ENCODE measurements around the gene MEN1. TPM values are rescaled to one million over a fixed set of nuclear protein-coding genes. Genes with fewer than 3 reads are reported as not detected.

MEN1 gene
- total and polyA plus RNA-seq, 2 experiments from 2014 or later: 13.2 to 24.6 TPM

GRCh38 chr11:64850979-64851567 is 40.7 kb upstream of the MEN1 start:
- peak overlapping the region; percentile 17; the same call in 1 of the 2 replicates for H3K27ac ChIP-seq
- no peaks in the 10 kb centered on the region for H4K20me1 ChIP-seq (ENCODE audit: insufficient read depth)
- in situ Hi-C loops (cut with MboI): no loop called here
- peaks cover 14% of the 10 kb centered on the region for H3K36me3 ChIP-seq (ENCODE audit: low read depth)
- WGBS, 2 experiments (ENCODE audit: low coverage in 1 of 2, low lambda C conversion rate in 2 of 2, missing lambda C conversion rate in 2 of 2): 72 to 75% methylated on average over 13 of the region's 13 CpGs
- no peak overlapping the region for H3K4me3 ChIP-seq
- no peaks in the 10 kb centered on the region for H3K27me3 ChIP-seq (replicated peaks; ENCODE audit: insufficient read depth)
- no peak for TF ChIP-seq EZH2 (IDR thresholded peaks at IDR 0.05; ENCODE audit: insufficient read depth, poor library complexity, severe bottlenecking)
- no peak for TF ChIP-seq EZH2phosphoT487 (IDR thresholded peaks at IDR 0.05; ENCODE audit: insufficient read depth, low read depth)
- no peaks in the 10 kb centered on the region for H3K9me2 ChIP-seq (ENCODE audit: insufficient read depth)
- H2AFZ ChIP-seq: no peak overlapping the region
- 0 out of 2 replicates have a peak overlapping the region, but pooled peaks have one; percentile 6 for H3K9ac ChIP-seq
- no peaks in the 10 kb centered on the region for H3K9me3 ChIP-seq (ENCODE audit: low read depth)
- peak overlapping the region; percentile 30 for H3K4me2 ChIP-seq (ENCODE audit: unreplicated experiment)
- peaks cover 21% of the 10 kb centered on the region for H3K79me2 ChIP-seq (ENCODE audit: insufficient read depth)
- DNase-seq: peak; percentile 65
- peaks cover 36% of the 10 kb centered on the region for H3K4me1 ChIP-seq (ENCODE audit: insufficient read depth)
- peaks cover 21% of the 10 kb centered on the region for H3F3A ChIP-seq (ENCODE audit: insufficient read depth)

GRCh38 chr11:64849598-64850356 is 39.4 kb upstream of the MEN1 start:
- Histone ChIP-seq H2AFZ (no peak overlapping the region), H3K9ac (peak overlapping the region; percentile 7; the same call in 1 of the 2 replicates), H3K27me3 (replicated peaks; ENCODE audit: insufficient read depth) (no peaks in the 10 kb centered on the region), H4K20me1 (ENCODE audit: insufficient read depth) (no peaks in the 10 kb centered on the region), H3K27ac (no peak overlapping the region), H3K9me2 (ENCODE audit: insufficient read depth) (no peaks in the 10 kb centered on the region), H3K79me2 (ENCODE audit: insufficient read depth) (peaks cover 13% of the 10 kb centered on the region; the same call in 1 of the 2 replicates), H3K36me3 (ENCODE audit: low read depth) (peaks cover 14% of the 10 kb centered on the region), H3K4me2 (ENCODE audit: unreplicated experiment) (no peak overlapping the region), H3K9me3 (ENCODE audit: low read depth) (no peaks in the 10 kb centered on the region), H3K4me3 (no peak overlapping the region), H3F3A (ENCODE audit: insufficient read depth) (peaks cover 17% of the 10 kb centered on the region), H3K4me1 (ENCODE audit: insufficient read depth) (peaks cover 25% of the 10 kb centered on the region)
- TF ChIP-seq EZH2 (IDR thresholded peaks at IDR 0.05; ENCODE audit: insufficient read depth, poor library complexity, severe bottlenecking): no peak
- TF ChIP-seq EZH2phosphoT487 (IDR thresholded peaks at IDR 0.05; ENCODE audit: insufficient read depth, low read depth): no peak
- 66 to 69% methylated on average over 19 of the region's 19 CpGs for WGBS, 2 experiments (ENCODE audit: low coverage in 1 of 2, low lambda C conversion rate in 2 of 2, missing lambda C conversion rate in 2 of 2)
- DNase-seq: peak; percentile 43
- in situ Hi-C loops (cut with MboI): no loop called here

- WGBS, 2 experiments (ENCODE audit: low coverage in 1 of 2, low lambda C conversion rate in 2 of 2, missing lambda C conversion rate in 2 of 2): 87 to 88% methylated on average over 16 of the region's 16 CpGs
- H3K36me3 ChIP-seq (ENCODE audit: low read depth): peaks cover 8% of the 10 kb centered on the region; the same call in 1 of the 2 replicates
- no peak overlapping the region for H2AFZ ChIP-seq
- H3K4me3 ChIP-seq: no peak overlapping the region
- peaks cover 8% of the 10 kb centered on the region; the same call in 1 of the 2 replicates for H3K79me2 ChIP-seq (ENCODE audit: insufficient read depth)
- DNase-seq: no peak
- no peaks in the 10 kb centered on the region for H3K9me3 ChIP-seq (ENCODE audit: low read depth)
- H3K27me3 ChIP-seq (replicated peaks; ENCODE audit: insufficient read depth): no peaks in the 10 kb centered on the region
- H3K27ac ChIP-seq: no peak overlapping the region
- no peak for TF ChIP-seq EZH2phosphoT487 (IDR thresholded peaks at IDR 0.05; ENCODE audit: insufficient read depth, low read depth)
- no peak for TF ChIP-seq EZH2 (IDR thresholded peaks at IDR 0.05; ENCODE audit: insufficient read depth, poor library complexity, severe bottlenecking)
- H4K20me1 ChIP-seq (ENCODE audit: insufficient read depth): no peaks in the 10 kb centered on the region
- H3K9me2 ChIP-seq (ENCODE audit: insufficient read depth): no peaks in the 10 kb centered on the region
- peaks cover 17% of the 10 kb centered on the region for H3K4me1 ChIP-seq (ENCODE audit: insufficient read depth)
- H3F3A ChIP-seq (ENCODE audit: insufficient read depth): peaks cover 13% of the 10 kb centered on the region
- H3K4me2 ChIP-seq (ENCODE audit: unreplicated experiment): no peak overlapping the region
- H3K9ac ChIP-seq: no peak overlapping the region
- in situ Hi-C loops (cut with MboI): no loop called here
Measured at GRCh38 chr11:64848826-64849597, 38.7 kb upstream of the MEN1 start.

- 0 out of 2 replicates have a peak, but pooled peaks cover 1% of the 10 kb centered on the region for H3K36me3 ChIP-seq (ENCODE audit: low read depth)
- no peaks in the 10 kb centered on the region for H3K9me3 ChIP-seq (ENCODE audit: low read depth)
- H3K9me2 ChIP-seq (ENCODE audit: insufficient read depth): no peaks in the 10 kb centered on the region
- H3K27me3 ChIP-seq (replicated peaks; ENCODE audit: insufficient read depth): no peaks in the 10 kb centered on the region
- no peak overlapping the region for H3K4me3 ChIP-seq
- no peak for TF ChIP-seq EZH2 (IDR thresholded peaks at IDR 0.05; ENCODE audit: insufficient read depth, poor library complexity, severe bottlenecking)
- TF ChIP-seq EZH2phosphoT487 (IDR thresholded peaks at IDR 0.05; ENCODE audit: insufficient read depth, low read depth): no peak
- H3K9ac ChIP-seq: no peak overlapping the region
- peaks cover 13% of the 10 kb centered on the region for H3F3A ChIP-seq (ENCODE audit: insufficient read depth)
- no peak overlapping the region for H2AFZ ChIP-seq
- in situ Hi-C loops (cut with MboI): no loop called here
- H3K4me2 ChIP-seq (ENCODE audit: unreplicated experiment): no peak overlapping the region
- DNase-seq: no peak
- H3K27ac ChIP-seq: no peak overlapping the region
- peaks cover 13% of the 10 kb centered on the region for H3K4me1 ChIP-seq (ENCODE audit: insufficient read depth)
- H4K20me1 ChIP-seq (ENCODE audit: insufficient read depth): no peaks in the 10 kb centered on the region
- H3K79me2 ChIP-seq (ENCODE audit: insufficient read depth): peaks cover under 1% of the 10 kb centered on the region; the same call in 1 of the 2 replicates
- 84 to 98% methylated on average over 6 of the region's 6 CpGs for WGBS, 2 experiments (ENCODE audit: low coverage in 1 of 2, low lambda C conversion rate in 2 of 2, missing lambda C conversion rate in 2 of 2)
Measured at GRCh38 chr11:64848214-64848825, 38.0 kb upstream of the MEN1 start.
